ENCODE measurements around the gene FGFR2.

FGFR2 gene

GRCh38 chr10:121593281-121594075, 4.8 kb downstream of the FGFR2 start:
- peak in 3 of 10 donors; percentile 50 to 79 (median 65) for DNase-seq
- intact Hi-C loops (cut with DNase I): loop anchor here (10.0 kb wide), 1 partner anchor 439 kb away; no protein-coding TSS in a partner anchor

GRCh38 chr10:121592155-121592890, 5.9 kb downstream of the FGFR2 start:
- DNase-seq: peak in 3 of 10 donors; percentile 15 to 68 (median 57)
- intact Hi-C loops (cut with DNase I): loop anchor here (10.0 kb wide), 1 partner anchor 438 kb away; no protein-coding TSS in a partner anchor

GRCh38 chr10:121591186-121591585, 7.1 kb downstream of the FGFR2 start:
- DNase-seq: peak in 3 of 10 donors; percentile 19 to 84 (median 71)
- intact Hi-C loops (cut with DNase I): loop anchor here (10.0 kb wide), 1 partner anchor 436 kb away; no protein-coding TSS in a partner anchor

GRCh38 chr10:121590772-121591171, 7.5 kb downstream of the FGFR2 start:
- intact Hi-C loops (cut with DNase I): loop anchor here (10.0 kb wide), 1 partner anchor 436 kb away; no protein-coding TSS in a partner anchor
- peak in 2 of 10 donors; percentile 16 to 69 for DNase-seq

GRCh38 chr10:121589553-121589952, 8.7 kb downstream of the FGFR2 start:
- DNase-seq: no peak
- intact Hi-C loops (cut with DNase I): no loop called here

- DNase-seq: peak in 1 of 10 donors; percentile 2
- intact Hi-C loops (cut with DNase I): no loop called here
These were observed 14.4 kb downstream of the FGFR2 start for GRCh38 chr10:121583857-121584256.

- peak in 2 of 10 donors; percentile 32 to 69 for DNase-seq
- intact Hi-C loops (cut with DNase I): no loop called here
These were observed 15.0 kb downstream of the FGFR2 start for GRCh38 chr10:121583258-121583657.

- intact Hi-C loops (cut with DNase I): no loop called here
- DNase-seq: peak in 2 of 10 donors; percentile 51 to 77
These were observed 17.7 kb downstream of the FGFR2 start for GRCh38 chr10:121580276-121581116.

- intact Hi-C loops (cut with DNase I): no loop called here
- DNase-seq: peak in 1 of 10 donors; percentile 61
These were observed 18.6 kb downstream of the FGFR2 start for GRCh38 chr10:121579656-121580055.

GRCh38 chr10:121578965-121579364, 19.3 kb downstream of the FGFR2 start:
- intact Hi-C loops (cut with DNase I): no loop called here
- peak in 1 of 10 donors; percentile 53 for DNase-seq

GRCh38 chr10:121578298-121578697, 19.9 kb downstream of the FGFR2 start:
- intact Hi-C loops (cut with DNase I): no loop called here
- DNase-seq: peak in 1 of 10 donors; percentile 63

GRCh38 chr10:121577568-121577967, 20.7 kb downstream of the FGFR2 start:
- intact Hi-C loops (cut with DNase I): no loop called here

GRCh38 chr10:121576139-121576538, 22.1 kb downstream of the FGFR2 start:
- DNase-seq: peak in 1 of 10 donors; percentile 77
- intact Hi-C loops (cut with DNase I): no loop called here

More at GRCh38 chr10:121577568-121577967, 20.7 kb downstream of the FGFR2 start:
- peak in 1 of 10 donors; percentile 8 for DNase-seq

- no peak for DNase-seq
- intact Hi-C loops (cut with DNase I): no loop called here
These were observed 23.6 kb downstream of the FGFR2 start for GRCh38 chr10:121574519-121575166.

GRCh38 chr10:121573538-121573941, 24.7 kb downstream of the FGFR2 start:
- intact Hi-C loops (cut with DNase I): no loop called here
- no peak for DNase-seq

GRCh38 chr10:121572859-121573537, 25.2 kb downstream of the FGFR2 start:
- intact Hi-C loops (cut with DNase I): no loop called here
- DNase-seq: no peak

GRCh38 chr10:121570315-121570714, 27.9 kb downstream of the FGFR2 start:
- DNase-seq: no peak
- intact Hi-C loops (cut with DNase I): no loop called here

- no peak for DNase-seq
- intact Hi-C loops (cut with DNase I): no loop called here
These were observed 30.0 kb downstream of the FGFR2 start for GRCh38 chr10:121568275-121568674.

GRCh38 chr10:121567569-121567968, 30.7 kb downstream of the FGFR2 start:
- no peak for DNase-seq
- intact Hi-C loops (cut with DNase I): no loop called here
